Heart left ventricle (tissue), 16 donors: ENCODE data around the gene KRT73. TPM values are rescaled to one million over a fixed set of nuclear protein-coding genes. Genes with fewer than 3 reads are reported as not detected.

Source experiments
- ATAC-seq, 4 donors: fragments of 200-7000 bp; cut with Tn5 transposase; one replicate each; pipeline ENCODE4 v1.9.1; 2020 to 2022; ENCODE audit warnings: moderate library complexity in 4 of 4, mild to moderate bottlenecking in 3 of 4, moderate number of reproducible peaks in 1 of 4
- DNase-seq, 5 donors: peaks; one replicate each; pipeline ENCODE4 v3.0.0-alpha.2; 2020
- H3K27ac ChIP-seq, 12 donors: fragments of 200-600 bp; sonication (generic) in 4 of 12; one replicate each; pipeline versions ENCODE4 v1.5.0 to v1.8.0; 2016 to 2022; ENCODE audit warnings: mild to moderate bottlenecking in 2 of 12
- H3K27me3 ChIP-seq, 9 donors: fragments of 200-600 bp; sonication (generic) in 2 of 9; one replicate each; pipeline versions ENCODE4 v1.5.1 to v1.8.0; 2016 to 2022; ENCODE audit warnings: mild to moderate bottlenecking in 3 of 9
- H3K36me3 ChIP-seq, 9 donors: fragments of 200-600 bp; sonication (generic) in 2 of 9; one replicate each; pipeline versions ENCODE4 v1.5.0 to v1.8.0; 2018 to 2022; ENCODE audit warnings: mild to moderate bottlenecking in 2 of 9
- H3K4me1 ChIP-seq, 12 donors: fragments of 200-600 bp; sonication (generic) in 4 of 12; one replicate each; pipeline versions ENCODE4 v1.5.0 to v1.8.0; 2016 to 2022; ENCODE audit warnings: mild to moderate bottlenecking in 3 of 12
- H3K4me3 ChIP-seq, 12 donors: fragments of 200-600 bp; sonication (generic) in 4 of 12; one replicate each; pipeline versions ENCODE4 v1.5.0 to v1.8.0; 2017 to 2022; ENCODE audit warnings: mild to moderate bottlenecking in 9 of 12, moderate library complexity in 4 of 12
- H3K9me3 ChIP-seq, 12 donors: fragments of 200-600 bp; sonication (generic) in 4 of 12; one replicate each; pipeline versions ENCODE4 v1.5.0 to v1.8.0; 2016 to 2022; ENCODE audit warnings: mild to moderate bottlenecking in 1 of 12
- CTCF ChIP-seq, 12 donors: fragments of 200-600 bp; sonication (generic) in 4 of 12; IDR thresholded peaks; one replicate each; pipeline versions ENCODE4 v1.5.0 to v1.8.0; 2018 to 2022; ENCODE audit warnings: antibody characterized with exemption in 12 of 12, mild to moderate bottlenecking in 5 of 12
- POLR2A ChIP-seq, 2 donors: fragments of 450-650 bp; IDR thresholded peaks; one replicate each; pipeline ENCODE4 v1.6.1; 2017; ENCODE audit warnings: antibody characterized with exemption in 2 of 2, mild to moderate bottlenecking in 2 of 2, moderate library complexity in 2 of 2
- WGBS, 4 donors: extraction: QIAGEN DNeasy Blood & Tissue Kit in 2 of 4; methylation state at CpG; one replicate each; pipeline versions ENCODE4 v1.1.5 to v1.1.7; 2013 to 2018; 5-methylcytosine and 5-hydroxymethylcytosine counted together
- intact Hi-C, 10 donors: fragments of 100-400 bp; cut with DNase I; formaldehyde crosslinking; loops; one replicate each; pipeline versions ENCODE4 v1.11.1 to v1.14.2; 2022
- polyA plus RNA-seq, 2 donors: library from polyadenylated mRNA; stranded (reverse); fragments of 200-250 nt; gene quantifications; one replicate each; pipeline ENCODE4 v1.2.3, GENCODE V29; 2013
- total RNA-seq, 9 donors: library from RNA; depleted of rRNA in 2 of 9; stranded (reverse); fragments of >200 nt in 2 of 9; fragmentation: NEBNext Ultra II Directional in 3 of 9; extraction: Animal tissue kit (Norgen Biotek cat#: 25700) in 3 of 9; gene quantifications; one replicate each; pipeline versions ENCODE4 v1.1.0 to v1.2.4, GENCODE V29; 2016 to 2023
- donor health status: ischemic (EF 13 %, LVEDD 7.1; RV severe dilation, severe dysfunction).
- donor health status: healthy with polysubstance abuse.
- donor health status: DM: no; HTN: yes; CAD: no.
- donor health status: DM: no; HTN: no; CAD: no.
- donor health status: ischemic (EF 25% LVEDD 6.9; RV normal size, moderate dysfunction).
- donor health status: ischemic (EF 25% LVEDD 5.7; RV mildly dilated, moderate dysfunction).
- donor health status: healthy.
- donor health status: DM: yes; HTN: yes; CAD: no.
- donor health status: ischemic (EF 35%, LVEDD 5.7; RV mildly dilated, moderate dysfunction).
- donor health status: nonischemic (EF 11% LVEDD 7.7; RV severe dilation, severe dysfunction).
- donor health status: DM: yes; HTN: yes; CAD: no.
- donor health status: PGD.
- donor health status: ischemic (EF 29% LVEDD 5.4; RV normal size, mild dysfunction).
- donor health status: nonischemic (EF 23%, LVEDD 6.1; RV moderate dilation, normal function).

Gene KRT73
- total and polyA plus RNA-seq, 11 donors: not detected

GRCh38 chr12:52636592-52637258, 18.4 kb upstream of the KRT73 start:
- H3K27me3 ChIP-seq: peaks cover 0 to 13% (median 0%) of the 10 kb centered on the region in 9 donors
- intact Hi-C loops: no loop called here
- no peak overlapping the region for H3K27ac ChIP-seq
- ATAC-seq (no peak), DNase-seq (no peak)
- no peaks in the 10 kb centered on the region for H3K36me3 ChIP-seq
- TF ChIP-seq CTCF (IDR thresholded peaks at IDR 0.05) (no peak), POLR2A (IDR thresholded peaks at IDR 0.05) (no peak)
- no peaks in the 10 kb centered on the region for H3K9me3 ChIP-seq
- 68 to 77% (median 72%) methylated on average over 5 of the region's 5 CpGs for WGBS, 4 donors
- H3K4me1 ChIP-seq: peaks cover 0 to 3% (median 0%) of the 10 kb centered on the region in 12 donors
- no peak overlapping the region for H3K4me3 ChIP-seq

- no peak overlapping the region for H3K27ac ChIP-seq
- no peak overlapping the region for H3K4me3 ChIP-seq
- no peak for ATAC-seq
- H3K4me1 ChIP-seq: peaks cover 0 to 3% (median 0%) of the 10 kb centered on the region in 12 donors
- 80 to 84% (median 83%) methylated on average over 6 of the region's 6 CpGs for WGBS, 4 donors
- no peaks in the 10 kb centered on the region for H3K9me3 ChIP-seq
- intact Hi-C loops: no loop called here
- TF ChIP-seq POLR2A (IDR thresholded peaks at IDR 0.05) (no peak), CTCF (IDR thresholded peaks at IDR 0.05) (no peak)
- H3K36me3 ChIP-seq: no peaks in the 10 kb centered on the region
- peaks cover 0 to 12% (median 0%) of the 10 kb centered on the region in 9 donors for H3K27me3 ChIP-seq
- no peak for DNase-seq
These were observed 17.8 kb upstream of the KRT73 start for GRCh38 chr12:52636189-52636588.

- TF ChIP-seq CTCF (IDR thresholded peaks at IDR 0.05) (no peak), POLR2A (IDR thresholded peaks at IDR 0.05) (no peak)
- peak; percentile 77 to 91 (median 79) for DNase-seq
- no peak overlapping the region for H3K27ac ChIP-seq
- H3K27me3 ChIP-seq: peaks cover 0 to 5% (median 0%) of the 10 kb centered on the region in 9 donors
- intact Hi-C loops: no loop called here
- peaks cover 0 to 3% (median 0%) of the 10 kb centered on the region in 12 donors for H3K4me1 ChIP-seq
- peak; percentile 92 to 99 (median 98) for ATAC-seq
- H3K36me3 ChIP-seq: no peaks in the 10 kb centered on the region
- WGBS, 4 donors: 38 to 54% (median 43%) methylated on average over 7 of the region's 7 CpGs
- no peak overlapping the region for H3K4me3 ChIP-seq
- H3K9me3 ChIP-seq: no peaks in the 10 kb centered on the region
These were observed 16.1 kb upstream of the KRT73 start for GRCh38 chr12:52634266-52635056.

- intact Hi-C loops: no loop called here
- Histone ChIP-seq H3K9me3 (no peaks in the 10 kb centered on the region), H3K36me3 (no peaks in the 10 kb centered on the region), H3K4me3 (no peak overlapping the region), H3K27ac (no peak overlapping the region), H3K27me3 (peaks cover 0 to 10% (median 0%) of the 10 kb centered on the region in 9 donors), H3K4me1 (peaks cover 0 to 3% (median 0%) of the 10 kb centered on the region in 12 donors)
- no peak for TF ChIP-seq CTCF (IDR thresholded peaks at IDR 0.05)
- no peak for TF ChIP-seq POLR2A (IDR thresholded peaks at IDR 0.05)
- ATAC-seq (no peak), DNase-seq (no peak)
- WGBS, 4 donors: 50 to 72% (median 59%) methylated on average over 4 of the region's 4 CpGs
These were observed 15.0 kb upstream of the KRT73 start for GRCh38 chr12:52633383-52633782.
